ENCODE data around the gene STKLD1. TPM values are rescaled to one million over a fixed set of nuclear protein-coding genes. Genes with fewer than 3 reads are reported as not detected.

Gene STKLD1
- total RNA-seq, 3 donors from 2014 or later (not counting 1 experiment from before 2014, with no cell fraction given), result 0.53 to 2.9 (median 1.1) TPM

DNA sequence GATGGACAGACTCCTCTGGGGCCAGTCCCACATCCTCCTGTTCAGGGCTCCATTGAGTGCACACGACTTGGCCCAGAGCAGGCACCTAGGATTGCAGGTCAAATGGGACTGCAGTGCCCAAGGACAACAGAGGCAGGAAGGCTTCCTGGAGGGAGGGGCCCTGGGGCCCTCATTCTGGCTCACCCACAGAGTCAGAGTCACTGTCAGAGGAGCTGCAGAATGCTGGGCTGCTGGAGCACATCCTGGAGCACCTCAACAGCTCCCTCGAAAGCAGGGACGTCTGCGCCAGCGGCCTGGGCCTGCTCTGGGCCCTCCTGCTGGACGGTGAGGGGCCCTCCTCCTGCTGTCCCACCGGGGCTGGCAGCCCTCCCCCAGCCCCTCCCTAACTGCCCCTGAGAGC is 26.5 kb downstream of the STKLD1 start:
- H3K36me3 ChIP-seq (ENCODE audit: control insufficient read depth, insufficient read depth, low read length), result peaks cover 31% of the 10 kb centered on the region
- Mint-ChIP-seq H3K27ac (no peak overlapping the region), H3K9me3 (no peaks in the 10 kb centered on the region), H3K36me3 (no peaks in the 10 kb centered on the region), H3K27me3 (ENCODE audit: low read depth in 2 of 2) (no peaks in the 10 kb centered on the region), H3K4me1 (peaks cover 0 to 5% of the 10 kb centered on the region in 2 donors), H3K4me3 (no peak overlapping the region)
- no peaks in the 10 kb centered on the region for H3K9me3 ChIP-seq (ENCODE audit: control insufficient read depth, insufficient read depth, low read length)
- H3K27ac ChIP-seq (ENCODE audit: low read length), result no peak overlapping the region
- intact Hi-C loops (cut with micrococcal nuclease), result no loop called here
- ATAC-seq (no peak), DNase-seq (no peak)
- 80% methylated on average over 7 of the region's 7 CpGs for WGBS (ENCODE audit: insufficient coverage)
- H3K4me3 ChIP-seq (ENCODE audit: low read length), result no peak overlapping the region
- H3K27me3 ChIP-seq (ENCODE audit: control insufficient read depth, insufficient read depth, low read length), result no peaks in the 10 kb centered on the region
- TF ChIP-seq, protein P1, sequence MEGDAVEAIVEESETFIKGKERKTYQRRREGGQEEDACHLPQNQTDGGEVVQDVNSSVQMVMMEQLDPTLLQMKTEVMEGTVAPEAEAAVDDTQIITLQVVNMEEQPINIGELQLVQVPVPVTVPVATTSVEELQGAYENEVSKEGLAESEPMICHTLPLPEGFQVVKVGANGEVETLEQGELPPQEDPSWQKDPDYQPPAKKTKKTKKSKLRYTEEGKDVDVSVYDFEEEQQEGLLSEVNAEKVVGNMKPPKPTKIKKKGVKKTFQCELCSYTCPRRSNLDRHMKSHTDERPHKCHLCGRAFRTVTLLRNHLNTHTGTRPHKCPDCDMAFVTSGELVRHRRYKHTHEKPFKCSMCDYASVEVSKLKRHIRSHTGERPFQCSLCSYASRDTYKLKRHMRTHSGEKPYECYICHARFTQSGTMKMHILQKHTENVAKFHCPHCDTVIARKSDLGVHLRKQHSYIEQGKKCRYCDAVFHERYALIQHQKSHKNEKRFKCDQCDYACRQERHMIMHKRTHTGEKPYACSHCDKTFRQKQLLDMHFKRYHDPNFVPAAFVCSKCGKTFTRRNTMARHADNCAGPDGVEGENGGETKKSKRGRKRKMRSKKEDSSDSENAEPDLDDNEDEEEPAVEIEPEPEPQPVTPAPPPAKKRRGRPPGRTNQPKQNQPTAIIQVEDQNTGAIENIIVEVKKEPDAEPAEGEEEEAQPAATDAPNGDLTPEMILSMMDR (IDR thresholded peaks at IDR 0.05), result no peak
- H3K4me1 ChIP-seq (ENCODE audit: control insufficient read depth, insufficient read depth, low read length), result no peaks in the 10 kb centered on the region

DNA sequence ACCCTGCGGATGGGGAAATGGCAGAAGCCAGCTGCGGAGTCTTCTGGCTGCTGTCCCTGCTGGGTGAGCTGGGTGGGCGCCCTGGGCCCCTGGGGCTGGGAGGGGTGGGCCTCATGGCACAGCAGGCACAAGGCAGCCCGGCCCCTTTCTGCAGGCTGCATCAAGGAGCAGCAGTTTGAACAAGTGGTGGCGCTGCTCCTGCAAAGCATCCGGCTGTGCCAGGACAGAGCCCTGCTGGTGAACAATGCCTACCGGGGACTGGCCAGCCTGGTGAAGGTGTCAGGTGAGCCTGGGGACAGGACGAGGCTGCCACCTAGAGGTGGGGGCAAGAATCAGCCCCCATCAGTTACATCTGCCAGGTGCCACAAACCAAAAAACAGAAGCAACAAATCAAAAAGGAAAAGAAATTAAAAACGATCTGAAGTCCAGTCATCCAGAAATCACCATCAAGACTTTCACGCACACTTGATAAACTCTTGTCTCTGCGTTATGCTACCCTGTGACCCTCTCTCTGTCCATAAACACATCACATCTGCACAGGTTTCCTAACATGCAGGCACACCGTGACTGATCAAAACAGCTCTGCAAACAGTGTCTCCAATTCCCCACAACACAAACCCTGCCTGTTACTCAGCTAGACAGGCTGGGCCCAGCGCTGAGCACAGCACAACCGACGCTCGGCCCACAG is 27.7 kb downstream of the STKLD1 start:
- peaks cover 0 to 5% of the 10 kb centered on the region in 2 donors for H3K4me1 Mint-ChIP-seq
- peak; percentile 37 to 79 for DNase-seq
- Histone ChIP-seq H3K36me3 (ENCODE audit: control insufficient read depth, insufficient read depth, low read length) (peaks cover 38% of the 10 kb centered on the region), H3K4me1 (ENCODE audit: control insufficient read depth, insufficient read depth, low read length) (no peaks in the 10 kb centered on the region), H3K4me3 (ENCODE audit: low read length) (no peak overlapping the region), H3K27me3 (ENCODE audit: control insufficient read depth, insufficient read depth, low read length) (no peaks in the 10 kb centered on the region), H3K9me3 (ENCODE audit: control insufficient read depth, insufficient read depth, low read length) (no peaks in the 10 kb centered on the region), H3K27ac (ENCODE audit: low read length) (no peak overlapping the region)
- TF ChIP-seq, protein P1 (IDR thresholded peaks at IDR 0.05), result peak; percentile 70
- peak in 2 of 3 donors; percentile 65 to 73 for ATAC-seq
- intact Hi-C loops (cut with micrococcal nuclease), result loop anchor here (1.0 kb wide), 2 partner anchors 165 to 218 kb away; no protein-coding TSS in a partner anchor
- H3K9me3 Mint-ChIP-seq, result no peaks in the 10 kb centered on the region
- no peak overlapping the region for H3K4me3 Mint-ChIP-seq
- H3K27ac Mint-ChIP-seq, result no peak overlapping the region
- H3K36me3 Mint-ChIP-seq, result no peaks in the 10 kb centered on the region
- 73% methylated on average over 16 of the region's 16 CpGs for WGBS (ENCODE audit: insufficient coverage)
- no peaks in the 10 kb centered on the region for H3K27me3 Mint-ChIP-seq (ENCODE audit: low read depth in 2 of 2)

DNA sequence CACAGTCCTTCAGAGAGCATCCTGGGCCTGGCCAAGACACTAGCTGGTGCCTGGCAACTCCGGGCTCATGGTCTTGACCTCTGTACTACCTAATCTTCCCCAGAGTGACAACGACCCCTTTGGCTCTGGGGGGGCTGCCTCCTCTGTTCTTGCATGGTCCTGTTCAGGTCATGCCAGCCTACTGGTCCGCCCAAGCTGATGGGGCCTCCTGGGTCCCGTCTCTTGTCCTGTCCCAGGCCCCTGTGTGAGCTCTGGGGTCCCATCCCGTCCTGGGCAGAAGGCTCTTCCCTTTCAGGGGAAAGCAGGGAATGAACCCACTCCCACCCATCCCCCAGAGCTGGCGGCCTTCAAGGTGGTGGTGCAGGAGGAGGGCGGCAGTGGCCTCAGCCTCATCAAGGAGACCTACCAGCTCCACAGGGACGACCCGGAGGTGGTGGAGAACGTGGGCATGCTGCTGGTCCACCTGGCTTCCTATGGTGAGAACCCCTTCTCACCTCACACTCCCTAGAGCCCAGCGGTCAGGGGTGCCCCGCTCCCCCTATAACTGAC is 28.4 kb downstream of the STKLD1 start:
- Histone ChIP-seq H3K9me3 (ENCODE audit: control insufficient read depth, insufficient read depth, low read length) (no peaks in the 10 kb centered on the region), H3K4me3 (ENCODE audit: low read length) (no peak overlapping the region), H3K4me1 (ENCODE audit: control insufficient read depth, insufficient read depth, low read length) (no peaks in the 10 kb centered on the region), H3K27ac (ENCODE audit: low read length) (no peak overlapping the region), H3K27me3 (ENCODE audit: control insufficient read depth, insufficient read depth, low read length) (no peaks in the 10 kb centered on the region), H3K36me3 (ENCODE audit: control insufficient read depth, insufficient read depth, low read length) (peaks cover 39% of the 10 kb centered on the region)
- ATAC-seq (no peak), DNase-seq (no peak)
- H3K9me3 Mint-ChIP-seq, result no peaks in the 10 kb centered on the region
- TF ChIP-seq, protein P1 (IDR thresholded peaks at IDR 0.05), result no peak
- no peak overlapping the region for H3K27ac Mint-ChIP-seq
- H3K27me3 Mint-ChIP-seq (ENCODE audit: low read depth in 2 of 2), result no peaks in the 10 kb centered on the region
- 90% methylated on average over 12 of the region's 12 CpGs for WGBS (ENCODE audit: insufficient coverage)
- H3K4me3 Mint-ChIP-seq, result no peak overlapping the region
- intact Hi-C loops (cut with micrococcal nuclease), result loop anchor here (1.0 kb wide), 2 partner anchors 165 to 218 kb away; no protein-coding TSS in a partner anchor
- peaks cover 0 to 5% of the 10 kb centered on the region in 2 donors for H3K4me1 Mint-ChIP-seq
- no peaks in the 10 kb centered on the region for H3K36me3 Mint-ChIP-seq
